OCI-LY3 (cell line): ENCODE measurements around the gene RAD51B.

Experiments
- CTCF ChIP-seq: fragments of 200-600, 300-600 bp; sonication (generic); IDR thresholded peaks from 2 replicates; pipeline ENCODE4 v1.5.1; 2014; ENCODE audit warnings: antibody characterized with exemption, low read length, low read depth
- EZH2phosphoT487 ChIP-seq: fragments of 200-600 bp; shearing (Covaris generic); IDR thresholded peaks from 2 replicates; pipeline ENCODE4 v1.6.1; 2018; ENCODE audit warnings: antibody characterized with exemption, mixed run types, low read depth

- TF ChIP-seq CTCF (no peak), EZH2phosphoT487 (no peak)
Measured at GRCh38 chr14:68651075-68651474, 831.5 kb downstream of the RAD51B start.
